Activated gamma-delta T cell (primary cell): ENCODE measurements around the gene RPS27L.

ENCODE experiments used
- DNase-seq: peaks from one replicate; lab custom pipeline; 2025; lab: John Stamatoyannopoulos, UW

The RPS27L gene

DNA sequence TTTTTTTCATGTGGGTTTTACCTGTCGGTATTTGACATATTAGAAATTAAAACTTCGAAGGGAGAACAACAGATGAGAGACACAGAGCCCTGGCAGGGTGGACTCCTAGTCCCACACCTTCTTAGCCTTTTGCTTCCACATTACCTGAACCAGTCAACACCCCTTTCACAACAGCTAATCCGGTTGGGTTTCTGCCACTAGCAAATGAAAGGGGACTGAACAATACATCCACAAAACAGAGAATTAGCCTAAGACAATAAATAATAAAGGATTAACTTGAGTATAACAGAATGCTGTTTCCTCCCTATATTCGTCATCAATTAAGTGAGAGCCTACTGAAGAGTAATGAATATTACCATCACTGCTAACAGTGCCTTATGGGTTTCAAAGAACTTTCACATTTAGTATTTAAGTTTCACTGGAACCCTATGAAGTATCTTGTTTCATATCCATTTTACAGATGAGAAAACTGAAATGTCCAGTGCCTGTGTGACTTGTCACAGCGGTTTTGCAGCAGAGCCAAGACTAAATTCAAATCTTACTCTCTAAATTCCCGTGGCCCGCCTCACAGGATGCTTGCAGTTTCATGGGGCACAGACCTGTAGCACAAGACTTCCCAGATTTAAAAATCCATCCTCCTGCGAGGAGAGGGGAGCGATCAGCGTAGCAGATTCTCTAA, 31.1 kb upstream of the RPS27L start:
- DNase-seq: no peak

DNA sequence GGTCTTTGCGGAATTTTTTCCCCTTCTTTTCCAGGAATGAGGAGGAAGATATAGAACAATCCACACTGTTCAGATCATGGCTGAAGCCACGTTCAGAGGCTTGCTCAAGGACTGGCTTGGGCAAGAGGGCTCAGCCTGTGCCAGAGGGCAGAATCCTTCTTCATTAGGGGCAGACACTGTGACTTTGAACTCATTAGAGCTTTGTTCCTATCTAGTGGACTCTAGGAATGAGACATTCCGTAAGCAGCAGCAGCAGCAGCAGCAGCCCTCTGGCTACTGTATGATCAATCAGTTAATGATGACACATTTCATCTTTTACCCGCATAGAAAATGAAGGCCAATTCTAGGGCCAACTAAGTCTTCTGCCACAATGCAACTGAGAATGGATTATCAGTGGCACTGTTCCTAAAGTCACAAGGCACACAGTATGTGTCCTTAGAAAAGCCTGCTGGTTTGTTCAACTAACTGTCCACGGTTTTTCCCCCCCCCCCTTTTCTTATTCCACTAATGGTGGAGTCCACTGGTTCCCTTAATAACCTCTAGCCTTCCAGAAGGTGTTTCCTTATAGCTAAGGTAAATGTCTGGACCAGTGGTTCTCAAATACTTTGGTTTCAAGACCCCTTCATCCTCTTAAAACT, 30.4 kb upstream of the RPS27L start:
- DNase-seq: no peak

DNA sequence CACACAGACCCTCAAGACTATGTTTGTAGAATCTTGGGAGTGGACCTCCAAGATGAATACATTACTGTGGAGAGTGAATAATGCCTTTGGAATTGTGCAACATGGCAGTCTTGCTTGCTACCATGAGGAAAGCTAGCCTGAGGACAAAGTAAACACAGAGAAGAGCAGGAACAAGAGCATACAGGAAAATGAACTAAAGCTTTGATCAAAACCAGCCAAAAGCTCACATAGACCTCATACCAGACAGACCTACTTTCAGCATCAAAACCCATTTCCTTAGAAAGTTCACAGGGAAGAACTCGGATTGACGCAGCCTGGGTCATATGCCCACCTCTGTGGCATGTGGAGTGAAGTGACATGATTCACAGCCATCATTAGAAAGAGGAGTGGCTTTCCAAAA, 28.8 kb upstream of the RPS27L start:
- DNase-seq: no peak

DNA sequence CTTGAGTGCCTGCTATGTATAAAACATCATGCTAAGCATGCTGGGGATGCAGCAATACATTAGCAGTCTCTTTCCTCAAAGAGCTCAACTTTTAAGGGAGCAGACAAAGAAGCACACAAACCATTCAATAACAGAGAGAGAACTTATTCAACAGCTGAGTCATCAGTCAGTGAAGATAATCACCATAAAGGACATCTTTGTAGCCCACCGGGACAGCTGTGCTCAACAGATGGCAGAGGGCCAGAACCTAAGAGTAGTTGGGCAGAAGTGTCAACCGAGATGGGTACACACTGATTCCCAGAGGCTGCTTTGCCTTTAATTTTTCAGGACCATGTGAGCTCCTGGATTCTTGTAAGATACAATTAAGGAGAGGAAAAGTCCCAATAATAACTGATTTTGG, 27.9 kb upstream of the RPS27L start:
- no peak for DNase-seq

DNA sequence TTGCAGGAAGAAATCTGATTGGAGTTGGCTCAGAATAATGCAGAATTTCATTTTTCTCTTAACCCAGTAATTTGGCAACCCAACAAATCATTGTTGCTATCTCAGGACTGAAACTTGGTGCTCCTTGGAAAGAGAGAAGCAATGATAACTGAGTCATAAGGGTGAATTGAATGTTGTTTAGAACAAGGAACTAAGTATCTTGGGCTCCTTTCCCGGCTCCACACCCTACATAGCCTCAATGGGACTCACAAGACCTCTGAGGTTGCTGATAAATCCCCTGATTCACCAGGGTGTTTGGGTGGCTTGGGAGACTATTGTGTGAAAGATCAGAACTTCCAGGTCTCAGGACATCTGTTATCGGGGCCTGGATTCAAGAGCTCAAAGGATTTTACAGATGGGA, 24.4 kb upstream of the RPS27L start:
- no peak for DNase-seq

DNA sequence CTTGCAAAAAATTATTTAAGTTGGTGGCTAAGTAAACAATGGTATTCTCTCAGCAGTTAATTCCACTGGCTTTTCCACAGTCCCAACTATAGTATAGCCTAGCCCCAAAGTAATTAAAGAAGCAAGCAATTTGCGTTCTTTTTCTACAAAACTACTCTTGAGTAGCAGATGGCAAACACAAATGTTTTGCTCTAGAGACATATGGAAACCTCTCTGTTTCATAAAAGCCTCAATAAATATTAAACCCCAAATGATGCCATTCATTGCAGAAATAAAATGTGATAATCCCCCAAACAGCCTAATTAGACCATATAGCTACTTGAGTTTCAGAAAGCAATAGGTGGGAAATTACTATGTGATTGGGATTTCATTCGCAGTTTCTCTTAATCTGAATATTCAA, 23.5 kb upstream of the RPS27L start:
- no peak for DNase-seq

DNA sequence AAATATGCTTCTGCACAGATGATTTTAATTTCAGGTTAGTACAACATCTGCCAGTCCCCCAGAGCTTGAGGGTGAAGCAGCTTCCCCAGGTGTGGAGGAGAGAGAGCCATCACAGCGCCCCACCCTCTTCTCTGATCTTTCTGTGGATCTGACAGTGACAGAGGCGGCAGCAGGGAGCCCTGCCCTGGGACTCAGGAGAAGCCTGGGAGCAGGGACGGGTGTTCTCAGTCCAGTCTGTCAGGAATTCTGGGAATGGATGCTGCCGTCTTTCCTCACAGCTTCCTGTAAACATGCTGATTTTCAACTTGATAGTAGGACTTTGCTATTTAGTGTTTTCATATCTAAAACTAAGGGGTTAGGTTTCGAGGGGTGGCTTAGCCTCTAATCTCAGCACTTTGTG, 20.8 kb upstream of the RPS27L start:
- no peak for DNase-seq

DNA sequence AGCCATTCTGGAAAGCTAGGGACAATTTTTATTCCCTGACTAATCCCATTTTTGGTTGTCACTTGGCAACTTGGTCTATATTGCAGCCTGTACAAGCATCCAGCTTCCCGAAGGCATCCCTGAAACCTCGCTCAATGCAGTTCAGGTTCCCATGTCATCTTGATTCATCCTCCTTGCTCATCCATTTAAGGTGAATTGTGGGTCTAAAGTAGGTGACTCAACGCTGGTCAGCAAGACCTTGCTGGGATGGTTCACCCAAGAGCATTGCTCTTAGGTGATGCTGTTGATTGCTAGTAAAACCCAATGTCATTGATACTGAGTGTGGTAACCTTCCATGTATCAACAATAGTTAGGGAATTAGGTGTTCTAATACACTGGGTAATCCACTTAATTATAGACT, 19.0 kb upstream of the RPS27L start:
- DNase-seq: no peak

DNA sequence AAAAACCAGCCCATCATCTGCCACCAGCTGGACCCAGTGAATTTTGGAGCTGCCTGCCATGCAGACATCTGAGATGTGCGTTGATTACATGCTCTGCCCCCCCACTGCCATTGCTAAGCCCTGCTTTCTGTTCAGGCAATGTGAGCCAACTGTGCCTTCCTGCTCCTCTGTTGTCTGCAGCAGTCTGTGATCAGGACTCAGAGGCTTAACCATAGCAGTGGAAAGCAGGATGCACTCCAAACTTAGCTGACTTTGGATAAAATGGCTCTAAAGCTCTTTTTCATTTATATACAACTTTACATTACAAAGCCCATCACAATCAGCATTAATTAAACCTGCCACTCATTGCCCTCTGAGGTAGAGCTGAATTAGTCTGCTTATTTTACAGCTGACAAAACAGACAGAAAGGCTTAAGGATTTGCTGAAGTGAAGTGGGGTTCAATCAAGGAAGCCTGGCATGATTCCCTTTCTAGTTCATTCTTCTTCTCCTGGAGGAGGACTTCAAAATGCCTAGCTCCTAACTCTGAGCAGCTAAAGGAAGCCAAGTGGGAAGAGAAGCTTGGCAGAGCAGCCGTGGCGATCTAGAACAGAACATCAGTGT, 15.7 kb upstream of the RPS27L start:
- DNase-seq: no peak

DNA sequence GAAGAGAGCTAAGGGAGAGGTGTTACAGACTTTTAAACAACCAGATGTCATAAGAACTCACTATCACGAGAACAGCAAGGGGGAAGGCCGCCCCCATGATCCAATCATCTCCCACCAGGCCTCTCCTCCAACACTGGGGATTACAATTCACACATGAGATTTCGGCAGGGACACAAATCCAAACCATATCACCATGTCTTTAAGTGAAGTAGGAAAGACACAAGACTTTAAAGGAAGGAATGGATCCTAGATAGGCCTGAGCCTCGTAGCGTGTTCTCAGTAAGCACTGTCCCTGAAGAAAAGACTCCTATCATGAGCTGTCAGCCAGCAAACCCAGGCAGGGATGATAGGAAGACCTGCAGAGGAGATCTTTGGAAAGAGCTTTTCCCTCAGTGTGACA, 15.1 kb upstream of the RPS27L start:
- DNase-seq: no peak

DNA sequence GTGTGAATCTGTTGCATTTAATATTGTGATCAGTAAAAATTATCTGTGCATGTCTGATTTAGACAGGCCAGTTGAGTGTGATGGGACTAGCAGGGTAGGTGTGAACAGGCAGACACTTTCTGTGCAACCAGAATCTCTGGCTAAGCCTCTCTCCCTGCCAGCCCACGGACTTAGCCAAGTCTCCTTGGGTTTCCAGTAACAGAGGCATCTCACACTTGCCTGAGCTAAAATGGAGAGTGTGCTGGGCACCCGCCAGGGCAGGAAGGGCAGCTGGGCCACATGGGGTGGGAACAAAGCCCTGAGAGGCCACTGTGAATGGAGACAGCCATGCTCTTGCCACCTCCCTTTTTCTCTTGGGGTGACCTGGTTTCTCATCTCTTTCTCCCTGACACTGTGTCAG, 12.5 kb upstream of the RPS27L start:
- DNase-seq: no peak

DNA sequence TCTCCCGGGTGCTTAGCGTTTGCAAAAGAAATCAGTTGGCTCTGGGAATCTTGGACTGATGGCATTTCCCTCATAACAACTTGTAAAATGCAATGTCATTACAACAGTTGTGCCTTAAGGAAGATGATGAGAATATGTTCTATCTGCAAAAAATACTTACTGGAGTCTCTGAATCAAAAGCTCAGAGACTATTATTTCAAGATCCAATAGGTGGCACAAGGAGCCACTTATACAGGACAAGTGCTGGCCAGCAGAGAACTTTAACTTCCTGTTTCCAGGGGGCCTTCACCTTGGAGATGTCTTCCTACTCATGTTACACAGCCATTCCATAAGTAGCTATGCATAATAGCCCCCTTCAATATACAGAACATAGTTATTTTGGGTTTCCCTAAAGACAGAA, 8.9 kb upstream of the RPS27L start:
- DNase-seq: no peak

DNA sequence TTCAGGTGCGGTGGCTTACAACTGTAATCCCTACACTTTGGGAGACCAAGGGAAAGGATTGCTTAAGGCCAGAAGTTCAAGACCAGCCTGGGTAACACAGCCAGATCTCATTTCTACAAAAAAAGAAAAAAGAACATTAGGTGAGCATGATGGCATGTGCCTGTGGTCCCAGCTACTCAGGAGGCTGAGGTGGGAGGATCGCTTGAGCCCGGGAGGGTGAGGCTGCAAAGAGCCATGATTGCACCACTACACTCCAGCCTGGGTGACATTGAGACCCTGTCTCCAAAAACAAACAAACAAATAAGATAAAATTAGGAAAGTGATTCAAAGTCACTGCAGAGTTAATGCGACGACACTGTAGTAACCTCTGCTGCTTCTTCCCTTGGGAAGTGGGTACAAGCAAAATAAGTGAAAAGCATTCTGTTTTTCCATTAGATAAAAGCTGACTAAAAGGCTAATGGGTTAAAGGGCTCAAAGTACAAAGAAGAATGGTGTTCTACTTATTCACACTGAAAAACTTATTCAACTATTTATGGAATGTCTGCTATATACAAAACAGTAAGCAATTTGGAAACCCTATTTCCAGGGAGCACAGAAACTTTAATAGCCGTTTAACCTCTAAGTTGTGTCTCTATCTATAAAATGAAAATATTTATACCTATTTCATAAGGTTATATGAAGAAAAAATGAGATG, 8.0 kb upstream of the RPS27L start:
- no peak for DNase-seq

DNA sequence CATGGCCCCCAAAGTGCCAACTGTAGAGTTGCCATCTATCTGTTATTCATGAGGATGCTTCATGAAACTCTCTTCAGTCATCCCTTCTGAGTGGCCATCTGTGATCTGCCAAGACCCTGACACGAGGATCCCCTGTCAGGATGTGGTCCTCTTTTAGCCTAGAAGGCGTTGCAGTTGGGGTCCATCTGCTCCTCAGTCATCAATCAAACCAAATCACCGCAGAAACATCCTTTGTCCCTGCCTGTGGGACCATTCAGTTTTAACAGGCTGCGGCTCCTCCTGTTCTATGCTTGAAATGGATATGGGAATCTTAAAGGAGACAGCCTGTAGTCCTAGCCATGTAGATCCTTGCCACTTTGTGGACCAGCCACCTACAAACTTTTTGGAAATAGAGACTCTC, 5.9 kb upstream of the RPS27L start:
- DNase-seq: no peak

DNA sequence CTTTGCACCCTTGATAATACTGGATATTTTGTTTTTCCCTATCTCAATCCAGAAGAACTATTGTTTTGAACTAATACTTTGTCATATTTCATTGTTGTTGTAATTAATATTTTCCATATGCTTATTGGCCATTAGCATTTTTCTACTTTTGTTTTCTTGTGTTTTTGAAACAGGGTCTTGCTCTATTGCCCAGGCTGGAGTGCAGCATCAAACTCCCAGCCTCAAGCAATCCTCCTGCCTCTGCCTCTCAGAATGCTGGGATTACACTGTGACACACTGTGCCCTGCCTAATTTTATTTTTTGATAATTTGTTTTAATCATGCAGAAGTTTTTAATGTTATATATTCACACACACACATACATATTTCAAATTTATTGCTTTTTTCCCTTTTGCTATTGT, 3.4 kb upstream of the RPS27L start:
- no peak for DNase-seq

DNA sequence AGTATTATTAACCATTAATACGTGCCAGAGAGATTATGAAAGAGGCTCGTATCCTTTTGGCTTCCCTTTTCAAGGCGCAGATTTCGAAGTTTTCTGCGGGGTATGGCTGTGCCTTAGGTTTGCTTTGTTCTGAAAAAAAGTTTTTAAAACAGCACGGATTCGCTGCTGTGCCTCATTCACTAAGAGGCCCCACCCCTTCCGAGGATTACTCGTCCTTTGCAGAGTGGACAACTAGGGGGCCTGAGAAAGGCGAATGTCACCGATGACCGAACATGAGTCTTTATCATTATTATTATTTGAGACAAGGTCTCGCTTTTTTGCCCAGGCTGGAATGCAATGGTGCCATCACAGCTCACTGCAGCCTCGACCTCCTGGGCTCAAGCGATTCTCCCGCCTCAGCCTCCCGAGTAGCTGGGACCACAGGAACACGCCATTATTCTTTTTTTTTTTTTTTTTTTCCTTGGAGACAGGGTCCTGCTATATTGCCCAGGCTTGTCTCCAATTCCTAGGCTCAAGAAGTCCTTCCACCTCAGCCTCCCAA, 684 bp upstream of the RPS27L start:
- DNase-seq: no peak

DNA sequence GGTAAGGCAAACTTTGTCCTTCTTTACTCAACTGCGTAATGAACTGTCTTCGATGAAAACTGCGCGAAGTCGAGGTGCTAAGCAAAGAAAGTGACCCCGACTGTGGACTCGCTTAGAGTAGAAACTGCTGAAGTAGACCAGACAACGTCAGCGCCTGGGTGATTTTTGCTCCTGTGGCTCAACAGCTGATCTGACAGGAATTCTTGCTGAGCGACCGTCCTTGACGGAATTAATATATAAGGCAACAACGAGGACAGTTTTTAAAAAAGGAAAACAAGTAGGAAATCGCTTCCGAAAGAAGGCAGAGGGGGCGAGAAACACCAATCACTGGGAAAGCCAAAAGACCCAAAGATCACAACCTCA, 541 bp downstream of the RPS27L start:
- no peak for DNase-seq

DNA sequence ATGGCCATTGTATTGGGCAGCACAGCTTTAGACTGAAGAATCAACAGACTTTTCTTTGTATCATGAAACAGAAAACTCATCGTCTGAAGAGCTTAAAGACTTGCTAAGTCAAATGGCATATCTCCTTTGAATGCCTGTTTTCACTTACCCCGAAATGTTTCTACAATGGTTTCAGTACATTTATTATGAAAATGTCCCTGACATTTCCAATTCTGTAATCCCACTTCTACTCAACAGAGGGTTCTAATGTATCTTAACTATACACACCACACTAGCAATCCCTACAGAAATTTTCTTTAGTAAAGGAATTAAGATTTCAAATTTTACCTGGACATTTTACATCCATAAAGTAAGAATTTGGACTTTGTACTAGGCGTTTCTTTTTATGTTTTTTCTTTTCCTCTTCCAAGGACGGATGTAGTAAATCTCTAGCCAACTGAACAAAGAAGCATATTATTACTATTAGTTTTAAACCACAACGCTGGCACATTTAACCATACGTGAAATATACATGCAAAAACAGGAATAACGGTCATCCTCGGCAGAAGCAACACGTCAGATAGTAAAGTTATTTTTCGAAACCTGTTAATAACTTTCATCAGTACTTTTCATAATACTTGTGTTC, 1.1 kb downstream of the RPS27L start:
- DNase-seq: no peak

DNA sequence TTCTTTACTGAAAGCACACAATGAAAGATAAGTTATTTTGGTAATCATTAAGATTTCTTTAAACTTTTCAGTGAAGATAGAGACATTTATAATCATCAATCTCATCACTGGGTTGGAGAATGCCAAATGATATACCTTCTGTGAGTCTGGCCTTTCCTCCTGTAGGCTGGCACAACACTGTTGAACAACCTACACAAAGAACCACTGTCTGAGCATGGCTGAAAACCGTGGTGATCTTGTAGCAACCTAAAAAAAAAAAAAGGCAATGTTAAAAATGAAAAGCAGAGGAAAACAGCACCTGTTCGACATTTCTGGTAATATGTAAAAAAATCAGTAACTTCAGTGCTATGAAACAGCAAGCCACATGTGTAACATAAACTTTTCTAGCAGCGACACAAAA, 1.8 kb downstream of the RPS27L start:
- no peak for DNase-seq

DNA sequence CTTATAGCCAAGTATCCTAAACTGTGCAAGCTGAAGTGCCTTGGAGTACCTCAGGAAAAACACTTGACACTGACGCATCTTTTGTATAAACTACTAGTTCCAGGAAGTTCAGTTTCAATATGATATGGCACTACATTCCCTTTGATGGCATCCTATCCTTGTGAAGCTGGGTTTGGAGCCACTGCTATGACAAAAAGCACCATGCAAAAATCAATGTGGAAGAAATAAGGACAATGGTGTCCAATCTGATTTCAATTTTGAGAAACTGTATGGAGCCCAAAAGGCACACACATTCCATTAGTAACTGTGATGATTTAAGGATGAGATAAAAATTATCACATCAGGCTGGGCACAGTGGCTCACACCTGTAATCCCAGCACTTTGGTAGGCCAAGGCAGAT, 5.6 kb downstream of the RPS27L start:
- DNase-seq: no peak

DNA sequence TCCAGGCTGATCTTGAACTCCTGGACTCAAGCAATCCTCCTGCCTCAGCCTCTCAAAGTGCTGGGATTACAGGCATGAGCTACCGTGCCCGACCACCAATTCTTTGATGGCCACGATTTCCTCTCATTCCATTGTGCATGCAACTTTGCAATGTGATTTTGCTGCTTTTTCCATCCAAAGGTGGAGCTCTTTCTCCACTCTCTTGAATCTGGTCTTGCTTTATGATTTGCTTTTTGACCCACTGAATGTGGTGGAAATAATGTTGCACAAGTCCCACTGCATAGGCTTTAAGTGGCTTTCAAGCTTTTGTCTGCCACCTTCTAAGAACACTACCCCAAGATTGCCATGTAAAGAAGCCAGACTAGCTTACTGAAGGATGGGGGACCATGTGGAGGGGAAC, 10.6 kb downstream of the RPS27L start:
- DNase-seq: no peak

DNA sequence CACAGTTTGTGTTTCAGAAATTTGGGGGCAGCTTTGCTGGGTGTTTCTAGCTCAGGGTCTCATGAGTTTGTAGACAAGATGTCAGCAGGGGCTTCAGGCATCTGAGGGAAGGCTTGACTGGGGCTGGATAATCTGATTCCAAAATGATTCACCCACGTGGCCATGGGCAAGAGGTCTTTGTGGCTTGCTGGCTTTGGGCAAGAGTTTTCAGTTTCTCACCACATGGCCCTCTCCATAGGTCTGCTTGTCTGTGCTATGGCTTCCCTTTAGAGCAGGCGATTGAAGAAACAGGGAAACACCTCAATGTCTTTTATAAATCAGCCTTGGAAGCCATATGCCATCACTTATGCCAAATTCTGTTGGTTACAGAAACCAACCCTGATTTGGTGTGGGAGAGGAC, 11.9 kb downstream of the RPS27L start:
- DNase-seq: no peak

DNA sequence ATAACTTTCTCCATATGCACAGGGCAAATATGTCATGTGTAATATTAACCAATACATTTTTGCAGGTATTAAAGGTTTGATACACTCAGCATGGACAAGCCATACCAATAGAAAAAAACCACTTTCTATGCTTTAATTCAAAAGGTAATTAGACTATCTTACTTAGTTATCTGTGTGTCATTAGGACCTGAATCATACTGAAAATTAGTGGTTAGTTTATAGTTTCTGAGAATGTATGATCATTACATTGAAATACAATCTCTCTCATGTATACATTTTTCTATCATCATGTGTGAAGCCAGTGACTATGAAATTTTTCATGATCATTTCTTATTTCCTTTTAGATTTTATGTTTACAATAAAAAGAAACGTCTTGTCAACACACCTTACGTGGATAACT, 16.3 kb downstream of the RPS27L start:
- no peak for DNase-seq
